Mucosa of descending colon (tissue), 3 donors: ENCODE results near the gene BLOC1S2. TPM values are rescaled to one million over a fixed set of nuclear protein-coding genes. Genes with fewer than 3 reads are reported as not detected.

Source experiments
- ATAC-seq: fragments of 200-7000 bp; cut with Tn5 transposase; one replicate; pipeline ENCODE4 v1.9.1; 2020; ENCODE audit warnings: mild to moderate bottlenecking, moderate library complexity
- DNase-seq, 3 donors: peaks; one replicate each; pipeline ENCODE4 v3.0.0-alpha.2; 2020
- H3K36me3 ChIP-seq: fragments of 200-600 bp; one replicate; pipeline ENCODE4 v1.8.0; 2021; ENCODE audit warnings: low read depth, mild to moderate bottlenecking
- H3K4me1 ChIP-seq: fragments of 200-600 bp; one replicate; pipeline ENCODE4 v1.8.0; 2021; ENCODE audit warnings: low read depth, mild to moderate bottlenecking
- H3K4me3 ChIP-seq: fragments of 200-600 bp; one replicate; pipeline ENCODE4 v1.8.0; 2021; ENCODE audit warnings: mild to moderate bottlenecking
- H3K9me3 ChIP-seq: fragments of 200-600 bp; one replicate; pipeline ENCODE4 v1.8.0; 2021; ENCODE audit warnings: mild to moderate bottlenecking
- CTCF ChIP-seq: fragments of 200-600 bp; IDR thresholded peaks from one replicate; pipeline ENCODE4 v1.8.0; 2022; ENCODE audit warnings: antibody characterized with exemption, mild to moderate bottlenecking
- intact Hi-C, 2 donors: fragments of 100-400 bp; cut with DNase I in 1 of 2; cut with micrococcal nuclease in 1 of 2; formaldehyde crosslinking; loops; one replicate each; pipeline versions ENCODE4 v1.11.0 to v1.11.1; 2022; cut with DNase I, micrococcal nuclease
- total RNA-seq, 3 donors: library from RNA; stranded (reverse); fragmentation: NEBNext Ultra II Directional in 2 of 3; extraction: Animal tissue kit (Norgen Biotek cat#: 25700) in 2 of 3; gene quantifications; one replicate each; pipeline versions ENCODE4 v1.2.1 to v1.2.4, GENCODE V29; 2021 to 2023
- donor health status: DM: no; HTN: no; CAD: no; lungs with moderate emphysema.
- donor health status: DM: no; HTN: no; CAD: no.
- donor health status: DM: no; HTN: yes; CAD: no.

Gene BLOC1S2
- total RNA-seq, 3 donors from 2014 or later = 17.1 to 23.8 (median 18.9) TPM

GRCh38 chr10:100265821-100266485 is 20.5 kb downstream of the BLOC1S2 start:
- no peak for ATAC-seq
- no peak overlapping the region for H3K4me3 ChIP-seq
- intact Hi-C loops = no loop called here

DNA sequence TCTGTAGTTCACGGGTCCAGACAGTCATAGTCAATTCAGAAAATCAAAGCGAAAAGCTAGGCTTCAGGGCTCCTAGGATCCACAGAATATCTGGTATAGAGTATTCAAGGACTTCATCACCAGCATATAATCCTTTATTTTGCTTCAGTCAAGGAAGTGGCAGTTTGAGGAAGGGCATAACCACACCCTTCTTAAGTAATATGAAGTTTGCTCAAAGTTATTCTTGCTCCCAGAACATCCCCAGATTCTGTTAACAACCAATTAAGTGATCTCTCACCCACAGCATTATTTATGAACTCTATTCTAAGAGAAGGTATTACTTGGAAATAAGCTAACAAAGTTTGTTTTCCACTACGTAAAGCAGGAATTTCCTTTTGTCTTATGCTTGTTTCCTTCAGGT is 32.3 kb downstream of the BLOC1S2 start:
- intact Hi-C loops = no loop called here
- Histone ChIP-seq H3K9me3 (no peaks in the 10 kb centered on the region), H3K4me1 (no peaks in the 10 kb centered on the region), H3K36me3 (no peaks in the 10 kb centered on the region), H3K4me3 (no peak overlapping the region)
- DNase-seq (no peak), ATAC-seq (no peak)
- TF ChIP-seq CTCF = no peak

More at GRCh38 chr10:100265821-100266485, 20.5 kb downstream of the BLOC1S2 start:
- H3K36me3 ChIP-seq = no peaks in the 10 kb centered on the region
- TF ChIP-seq CTCF = no peak
- no peaks in the 10 kb centered on the region for H3K9me3 ChIP-seq
- peaks cover 14% of the 10 kb centered on the region for H3K4me1 ChIP-seq
- DNase-seq = no peak

GRCh38 chr10:100253041-100253440 is 33.4 kb downstream of the BLOC1S2 start:
- H3K9me3 ChIP-seq = no peaks in the 10 kb centered on the region
- intact Hi-C loops = no loop called here
- H3K36me3 ChIP-seq = no peaks in the 10 kb centered on the region
- no peak for DNase-seq
- no peak for ATAC-seq
- no peaks in the 10 kb centered on the region for H3K4me1 ChIP-seq
- H3K4me3 ChIP-seq = no peak overlapping the region
- no peak for TF ChIP-seq CTCF

GRCh38 chr10:100248820-100249219 is 37.7 kb downstream of the BLOC1S2 start:
- no peaks in the 10 kb centered on the region for H3K4me1 ChIP-seq
- ATAC-seq (no peak), DNase-seq (no peak)
- H3K4me3 ChIP-seq = no peak overlapping the region
- H3K36me3 ChIP-seq = no peaks in the 10 kb centered on the region
- H3K9me3 ChIP-seq = no peaks in the 10 kb centered on the region
- intact Hi-C loops = no loop called here
- TF ChIP-seq CTCF = no peak

DNA sequence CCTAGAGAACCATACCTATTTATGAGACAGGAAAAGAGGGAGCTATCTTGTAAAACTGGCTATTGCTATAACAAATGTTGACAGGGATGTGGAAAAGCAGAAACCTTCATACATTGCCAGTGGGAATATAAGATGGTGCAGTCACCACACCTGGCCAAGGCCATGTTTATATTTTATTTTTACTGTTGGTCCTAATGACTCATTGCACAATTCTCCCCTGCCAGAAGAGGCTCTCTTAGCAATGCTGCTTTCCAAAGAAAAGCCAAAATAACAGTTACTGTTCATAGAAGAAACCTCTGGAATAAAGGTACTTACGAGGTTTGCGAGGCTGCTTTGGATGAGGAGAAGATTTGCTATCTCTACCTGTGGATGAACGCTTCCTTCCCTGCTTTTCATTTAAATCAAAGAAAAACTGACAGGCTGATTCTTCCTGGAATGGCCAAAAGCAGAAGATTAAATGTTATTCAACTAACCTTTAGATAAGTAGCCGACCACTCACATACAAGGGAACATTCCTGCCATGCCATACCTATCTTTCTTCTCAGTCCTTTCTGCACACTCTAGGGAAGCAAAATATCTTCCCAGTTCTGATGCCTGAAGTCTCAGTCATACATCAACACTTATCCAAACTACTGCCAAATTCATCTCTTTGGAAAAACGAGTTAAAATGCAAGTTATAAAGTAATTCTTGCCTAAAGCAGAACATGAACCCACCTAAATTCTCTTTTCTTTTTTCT is 40.8 kb downstream of the BLOC1S2 start:
- Histone ChIP-seq H3K9me3 (no peaks in the 10 kb centered on the region), H3K36me3 (peaks cover 4% of the 10 kb centered on the region), H3K4me1 (no peaks in the 10 kb centered on the region), H3K4me3 (no peak overlapping the region)
- no peak for ATAC-seq
- no peak for TF ChIP-seq CTCF
- no peak for DNase-seq
- intact Hi-C loops = no loop called here
